Measurements from ENCODE around the gene NRSN2.
"Not testable (repeated sequence)": the region's sequence is repeated elsewhere in the genome, so short reads cannot be mapped to it uniquely, and the experiment has no call there.

The NRSN2 gene

DNA sequence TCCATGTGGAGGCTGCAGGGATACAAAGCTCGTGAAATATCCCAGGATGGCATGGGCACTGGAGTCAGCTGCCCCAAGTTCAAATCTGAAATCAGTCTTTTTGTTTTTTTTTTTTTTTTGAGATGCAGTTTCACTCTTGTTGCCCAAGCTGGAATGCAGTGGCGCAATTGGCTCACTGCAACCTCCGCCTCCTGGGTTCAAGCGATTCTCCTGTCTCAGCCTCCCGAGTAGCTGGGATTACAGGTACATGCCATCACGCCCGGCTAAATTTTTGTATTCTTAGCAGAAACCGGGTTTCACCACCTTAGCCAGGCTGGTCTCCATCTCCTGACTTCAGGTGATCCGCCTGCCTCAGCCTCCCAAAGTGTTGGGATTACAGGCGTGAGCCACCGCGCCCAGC lies 30.7 kb downstream of the NRSN2 start:
- DNase-seq = not testable (repeated sequence)

GRCh38 chr20:378961-379336 lies 32.0 kb downstream of the NRSN2 start:
- no peak for DNase-seq

- peak in 1 of 2 experiments; percentile 61 for DNase-seq
Measured at GRCh38 chr20:380763-381580, 34.1 kb downstream of the NRSN2 start.

- DNase-seq = no peak
Measured at GRCh38 chr20:381581-382290, 34.8 kb downstream of the NRSN2 start.

DNA sequence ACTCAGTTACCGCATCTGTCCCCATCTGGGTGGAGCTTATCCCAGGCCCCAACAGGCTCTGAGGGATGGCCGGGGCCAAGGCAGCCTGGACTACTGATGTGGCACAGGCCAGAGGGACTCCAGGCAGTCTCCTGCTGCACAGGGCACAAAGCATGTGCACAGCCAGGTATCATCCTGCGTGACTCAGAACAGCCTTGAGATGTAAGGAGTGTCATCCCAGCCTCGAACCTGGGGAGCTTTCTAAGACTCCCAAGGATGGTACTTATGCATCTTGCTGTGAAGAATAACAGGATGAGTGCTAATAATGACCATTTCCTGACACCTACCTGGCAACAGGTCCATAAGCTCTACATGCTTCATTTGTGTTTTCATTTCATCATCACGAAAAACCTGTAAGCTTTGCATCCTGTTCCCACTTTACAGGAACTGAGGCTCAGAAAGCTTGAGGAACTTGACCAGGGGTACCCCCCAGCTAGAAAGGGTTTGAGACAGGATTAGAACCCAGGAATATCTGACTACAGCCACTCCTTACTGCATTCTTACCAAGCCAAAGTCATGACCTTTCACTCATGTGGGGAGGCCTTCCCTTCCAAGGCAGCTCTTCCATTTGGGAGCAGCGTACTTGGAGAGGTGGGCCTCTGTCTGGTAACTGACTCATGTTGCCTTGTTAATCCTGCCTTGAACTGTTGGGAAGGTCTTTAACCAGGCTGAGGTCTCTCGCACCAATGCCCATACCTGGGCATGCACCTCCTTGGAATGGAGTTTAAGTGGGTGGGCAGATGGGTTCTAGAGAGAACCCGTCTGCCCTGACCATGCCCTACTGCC lies 35.6 kb downstream of the NRSN2 start:
- DNase-seq = no peak

DNA sequence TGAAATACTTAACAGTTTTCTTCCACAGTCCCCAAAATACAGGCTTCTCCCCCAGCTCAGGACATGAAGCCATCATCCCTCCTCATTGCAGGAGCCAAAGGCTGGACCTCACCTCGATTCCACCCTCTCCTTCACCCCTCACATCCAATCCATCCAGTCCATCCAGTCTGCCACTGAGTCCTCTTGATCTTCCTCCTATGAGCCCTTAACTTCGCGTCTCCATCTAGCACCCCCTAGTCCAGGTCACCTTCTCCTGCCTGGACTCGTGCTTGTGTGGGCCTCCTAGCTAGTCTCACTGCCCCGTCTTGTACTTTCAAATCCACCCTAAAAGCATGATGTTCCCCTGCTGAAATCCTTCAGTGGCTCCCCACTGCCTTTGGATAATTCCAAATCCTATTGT lies 37.0 kb downstream of the NRSN2 start:
- no peak for DNase-seq

DNA sequence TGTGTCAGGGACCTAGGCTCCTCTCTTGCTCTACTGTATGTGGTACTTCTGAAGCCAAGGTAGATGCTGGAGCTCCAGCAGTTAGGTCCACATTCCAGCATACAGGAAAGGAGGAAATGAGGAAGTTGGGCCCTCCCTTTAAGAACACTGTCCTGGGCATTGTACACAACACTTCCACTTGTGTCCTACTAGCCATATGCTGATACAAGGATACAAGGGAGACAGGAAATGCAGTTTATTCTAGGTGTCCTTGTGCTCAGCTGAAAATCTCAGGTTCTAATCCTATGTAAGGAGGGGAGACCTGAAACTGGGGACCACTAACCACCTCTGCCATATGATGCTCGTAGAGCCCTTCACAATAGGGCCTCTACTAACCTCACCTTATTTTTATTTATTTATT lies 37.8 kb downstream of the NRSN2 start:
- DNase-seq = no peak

- no peak for DNase-seq
Measured at GRCh38 chr20:385448-385847, 38.5 kb downstream of the NRSN2 start.

- not testable (repeated sequence) for DNase-seq
Measured at GRCh38 chr20:386634-387033, 39.7 kb downstream of the NRSN2 start.

DNA sequence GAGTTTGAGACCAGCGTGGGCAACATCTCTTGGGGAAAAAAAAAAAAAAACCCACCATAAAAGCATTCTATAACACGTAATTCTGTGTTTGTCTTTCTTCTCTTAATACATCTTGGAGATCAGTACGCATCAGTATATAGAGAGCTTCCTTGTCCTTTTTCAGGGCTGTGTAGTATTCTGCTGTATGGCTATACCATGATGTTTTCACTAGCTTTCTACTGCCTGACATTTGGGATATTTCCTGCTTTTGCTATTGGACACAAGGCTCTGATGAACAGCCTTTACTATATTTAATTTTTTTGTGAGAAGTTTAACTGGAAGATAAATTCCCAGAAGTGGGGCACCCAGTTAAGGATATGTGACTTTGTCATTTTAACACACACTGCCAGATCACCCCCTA lies 40.6 kb downstream of the NRSN2 start:
- DNase-seq = no peak

DNA sequence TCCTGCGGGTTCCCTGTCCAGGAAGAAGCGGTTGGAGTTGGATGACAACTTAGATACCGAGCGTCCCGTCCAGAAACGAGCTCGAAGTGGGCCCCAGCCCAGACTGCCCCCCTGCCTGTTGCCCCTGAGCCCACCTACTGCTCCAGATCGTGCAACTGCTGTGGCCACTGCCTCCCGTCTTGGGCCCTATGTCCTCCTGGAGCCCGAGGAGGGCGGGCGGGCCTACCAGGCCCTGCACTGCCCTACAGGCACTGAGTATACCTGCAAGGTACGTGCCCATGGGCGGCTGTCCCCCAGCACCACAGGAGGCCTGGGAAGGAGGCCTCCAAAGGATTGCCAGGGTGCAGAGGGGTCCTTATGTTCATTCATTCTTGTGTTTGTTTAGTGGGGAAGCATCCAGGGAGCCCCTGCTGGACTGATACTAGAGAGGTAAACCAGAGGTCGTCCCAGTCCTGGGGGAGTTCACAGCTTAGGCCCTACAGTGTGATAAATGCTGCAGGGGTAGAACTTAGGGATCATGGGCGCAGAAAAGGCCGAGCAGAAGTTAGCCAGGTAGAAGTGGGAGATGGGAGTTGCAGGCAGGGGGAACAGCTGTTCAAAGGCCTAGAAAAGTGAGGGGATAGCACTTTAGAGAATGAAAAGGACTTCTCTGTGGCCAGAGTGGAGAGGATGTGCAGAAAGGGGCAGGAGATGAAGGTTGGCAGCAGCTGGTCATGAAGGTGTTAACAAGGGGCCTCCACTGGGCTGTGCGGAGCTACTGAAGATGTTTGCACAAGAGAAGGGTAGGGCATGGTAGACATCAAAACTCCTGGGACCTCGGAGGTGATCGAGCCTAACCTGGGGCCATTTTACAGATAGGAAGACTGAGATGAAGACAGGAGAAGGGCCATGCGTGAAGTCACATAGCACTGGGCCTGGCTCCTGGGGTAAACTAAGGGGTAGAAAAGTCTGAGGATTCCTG lies 41.4 kb downstream of the NRSN2 start:
- no peak for DNase-seq

DNA sequence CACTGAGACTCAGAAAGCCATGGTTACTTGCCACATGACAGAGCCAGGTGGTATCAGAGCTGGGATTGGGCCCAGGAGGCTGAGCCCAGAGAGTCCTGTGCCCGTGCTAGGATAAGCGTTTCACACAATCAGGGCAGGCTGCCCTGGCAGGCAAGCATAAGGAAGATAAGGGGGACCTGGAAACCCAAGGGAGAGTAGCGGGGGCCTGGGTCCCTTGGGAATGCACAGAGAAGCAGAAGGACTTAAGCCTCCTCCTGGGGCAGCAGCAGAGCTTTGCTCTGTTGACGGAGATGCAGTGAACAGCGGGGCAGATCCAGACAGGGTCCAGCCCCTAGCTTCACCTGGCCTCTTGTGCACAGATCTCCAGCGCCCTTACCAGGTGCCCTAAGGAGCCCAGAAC lies 42.3 kb downstream of the NRSN2 start:
- no peak for DNase-seq

DNA sequence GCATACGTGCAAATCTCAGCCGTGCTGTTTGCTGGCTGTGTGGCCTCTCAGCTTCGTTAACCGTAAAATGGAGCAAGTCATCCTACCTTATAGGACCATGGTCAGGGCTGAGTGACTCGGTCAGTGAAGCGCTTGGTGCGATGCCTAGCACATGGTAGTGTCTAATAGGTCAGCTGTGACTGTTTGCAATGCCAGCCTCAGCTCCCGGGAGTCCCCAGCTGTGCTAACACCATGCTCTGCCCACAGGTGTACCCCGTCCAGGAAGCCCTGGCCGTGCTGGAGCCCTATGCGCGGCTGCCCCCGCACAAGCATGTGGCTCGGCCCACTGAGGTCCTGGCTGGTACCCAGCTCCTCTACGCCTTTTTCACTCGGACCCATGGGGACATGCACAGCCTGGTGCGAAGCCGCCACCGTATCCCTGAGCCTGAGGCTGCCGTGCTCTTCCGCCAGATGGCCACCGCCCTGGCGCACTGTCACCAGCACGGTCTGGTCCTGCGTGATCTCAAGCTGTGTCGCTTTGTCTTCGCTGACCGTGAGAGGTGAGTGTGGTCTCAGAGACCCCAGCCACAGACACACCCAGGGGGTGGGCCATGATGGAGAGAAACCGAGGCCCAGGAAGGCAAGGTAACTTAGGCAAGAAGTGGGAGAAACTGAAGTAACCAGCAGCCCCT lies 44.3 kb downstream of the NRSN2 start:
- no peak for DNase-seq

- DNase-seq = not testable (repeated sequence)
Measured at GRCh38 chr20:393296-393695, 46.4 kb downstream of the NRSN2 start.

DNA sequence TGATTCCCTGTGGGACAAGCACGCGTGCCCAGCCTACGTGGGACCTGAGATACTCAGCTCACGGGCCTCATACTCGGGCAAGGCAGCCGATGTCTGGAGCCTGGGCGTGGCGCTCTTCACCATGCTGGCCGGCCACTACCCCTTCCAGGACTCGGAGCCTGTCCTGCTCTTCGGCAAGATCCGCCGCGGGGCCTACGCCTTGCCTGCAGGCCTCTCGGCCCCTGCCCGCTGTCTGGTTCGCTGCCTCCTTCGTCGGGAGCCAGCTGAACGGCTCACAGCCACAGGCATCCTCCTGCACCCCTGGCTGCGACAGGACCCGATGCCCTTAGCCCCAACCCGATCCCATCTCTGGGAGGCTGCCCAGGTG lies 49.3 kb downstream of the NRSN2 start:
- no peak for DNase-seq

DNA sequence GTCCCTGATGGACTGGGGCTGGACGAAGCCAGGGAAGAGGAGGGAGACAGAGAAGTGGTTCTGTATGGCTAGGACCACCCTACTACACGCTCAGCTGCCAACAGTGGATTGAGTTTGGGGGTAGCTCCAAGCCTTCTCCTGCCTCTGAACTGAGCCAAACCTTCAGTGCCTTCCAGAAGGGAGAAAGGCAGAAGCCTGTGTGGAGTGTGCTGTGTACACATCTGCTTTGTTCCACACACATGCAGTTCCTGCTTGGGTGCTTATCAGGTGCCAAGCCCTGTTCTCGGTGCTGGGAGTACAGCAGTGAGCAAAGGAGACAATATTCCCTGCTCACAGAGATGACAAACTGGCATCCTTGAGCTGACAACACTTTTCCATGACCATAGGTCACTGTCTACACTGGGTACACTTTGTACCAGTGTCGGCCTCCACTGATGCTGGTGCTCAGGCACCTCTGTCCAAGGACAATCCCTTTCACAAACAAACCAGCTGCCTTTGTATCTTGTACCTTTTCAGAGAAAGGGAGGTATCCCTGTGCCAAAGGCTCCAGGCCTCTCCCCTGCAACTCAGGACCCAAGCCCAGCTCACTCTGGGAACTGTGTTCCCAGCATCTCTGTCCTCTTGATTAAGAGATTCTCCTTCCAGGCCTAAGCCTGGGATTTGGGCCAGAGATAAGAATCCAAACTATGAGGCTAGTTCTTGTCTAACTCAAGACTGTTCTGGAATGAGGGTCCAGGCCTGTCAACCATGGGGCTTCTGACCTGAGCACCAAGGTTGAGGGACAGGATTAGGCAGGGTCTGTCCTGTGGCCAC lies 49.9 kb downstream of the NRSN2 start:
- DNase-seq = no peak

DNA sequence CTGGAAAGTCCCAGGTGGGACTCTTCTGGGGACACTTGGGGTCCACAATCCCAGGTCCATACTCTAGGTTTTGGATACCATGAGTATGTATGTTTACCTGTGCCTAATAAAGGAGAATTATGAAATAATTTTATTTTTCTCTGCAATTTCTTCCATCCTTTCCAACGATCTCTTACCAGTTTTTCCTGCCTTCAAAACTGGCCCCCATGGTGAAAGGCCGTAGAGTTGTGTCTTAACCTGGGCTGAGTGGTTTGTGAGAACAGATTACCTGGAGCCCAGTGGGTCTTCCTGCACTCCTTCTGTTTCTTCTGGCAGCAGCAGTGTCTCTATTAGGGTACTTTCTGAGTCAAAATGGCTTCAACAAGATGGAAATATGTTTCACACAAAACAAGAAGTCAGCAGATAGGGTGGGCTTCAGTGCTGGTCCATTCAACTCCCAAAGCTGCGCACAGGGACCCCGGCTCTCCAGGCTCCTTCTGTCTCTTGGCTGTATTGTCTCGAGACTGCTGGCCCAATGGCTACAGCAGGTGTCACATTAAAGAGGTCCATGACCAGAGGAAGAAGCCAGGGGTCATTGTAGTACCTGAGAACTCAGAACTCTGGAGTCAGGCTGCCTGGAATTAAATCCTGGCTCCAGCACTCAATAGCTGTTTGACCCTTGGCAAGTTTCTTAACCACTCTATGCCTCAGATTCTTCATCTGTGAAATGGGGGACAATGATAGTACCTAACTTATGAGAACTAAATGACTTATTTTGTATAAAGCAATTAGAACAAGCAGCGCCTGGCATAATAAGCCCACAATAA lies 50.7 kb downstream of the NRSN2 start:
- no peak for DNase-seq

- no peak for DNase-seq
Measured at GRCh38 chr20:399182-399707, 52.3 kb downstream of the NRSN2 start.

DNA sequence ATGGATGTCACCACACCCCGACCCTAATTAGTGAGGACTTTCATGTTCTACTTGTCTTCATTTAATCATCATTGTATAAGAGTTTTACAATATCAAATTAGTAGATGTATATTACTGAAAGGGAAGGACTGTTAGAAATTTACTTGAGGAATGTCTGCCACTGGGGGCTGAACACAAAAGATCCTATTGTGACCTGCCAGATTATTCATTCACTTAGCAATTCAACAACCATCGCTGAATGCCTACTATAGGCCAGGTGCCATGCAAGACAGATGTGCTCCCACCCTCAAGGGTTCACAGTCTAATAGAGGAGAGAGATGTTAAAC lies 53.2 kb downstream of the NRSN2 start:
- no peak for DNase-seq
